Smooth muscle cell (in vitro differentiated cells): ENCODE measurements around the gene SRPK2. TPM values are rescaled to one million over a fixed set of nuclear protein-coding genes. Genes with fewer than 3 reads are reported as not detected.
"Not testable (repeated sequence)": the region's sequence is repeated elsewhere in the genome, so short reads cannot be mapped to it uniquely, and the experiment has no call there.

Experiments
- DNase-seq: peaks from one replicate; lab custom pipeline; 2025; ENCODE audit not compliant: unreplicated experiment; lab: John Stamatoyannopoulos, UW
- H2AFZ ChIP-seq: fragments of 200-600 bp; sonication (generic); 2 replicates; pipeline ENCODE4 v1.6.0; 2016; ENCODE audit warnings: antibody characterized with exemption, low read depth, mild to moderate bottlenecking
- H3F3A ChIP-seq: fragments of 200-600 bp; sonication (generic); 2 replicates; pipeline ENCODE4 v1.6.0; 2017; ENCODE audit warnings: antibody characterized with exemption, low read depth
- H3K27ac ChIP-seq: fragments of 200-600 bp; sonication (generic); 2 replicates; pipeline ENCODE4 v1.5.1; 2016; ENCODE audit warnings: low read depth, mild to moderate bottlenecking
- H3K27me3 ChIP-seq: fragments of 200-600 bp; sonication (generic); 2 replicates; pipeline ENCODE4 v1.6.1; 2016; ENCODE audit warnings: low read depth, mild to moderate bottlenecking
- H3K36me3 ChIP-seq: fragments of 200-600 bp; sonication (generic); 2 replicates; pipeline ENCODE4 v1.5.1; 2016; ENCODE audit warnings: low read depth
- H3K4me1 ChIP-seq: fragments of 200-600 bp; sonication (generic); 2 replicates; pipeline ENCODE4 v1.5.1; 2016; ENCODE audit warnings: low read depth
- H3K4me2 ChIP-seq: fragments of 200-600 bp; sonication (generic); 2 replicates; pipeline ENCODE4 v1.6.0; 2016; ENCODE audit warnings: mild to moderate bottlenecking
- H3K4me3 ChIP-seq: fragments of 200-600 bp; sonication (generic); 2 replicates; pipeline ENCODE4 v1.5.1; 2016; ENCODE audit warnings: mild to moderate bottlenecking
- H3K79me2 ChIP-seq: fragments of 200-600 bp; sonication (generic); 2 replicates; pipeline ENCODE4 v1.6.0; 2016; ENCODE audit warnings: low read depth, mild to moderate bottlenecking
- H3K9ac ChIP-seq: fragments of 200-600 bp; sonication (generic); 2 replicates; pipeline ENCODE4 v1.6.0; 2016; ENCODE audit warnings: low read depth
- H3K9me3 ChIP-seq: fragments of 200-600 bp; sonication (generic); replicated peaks from 2 replicates; pipeline ENCODE4 v1.5.1; 2016; ENCODE audit warnings: low read depth
- H4K20me1 ChIP-seq: fragments of 200-600 bp; sonication (generic); 2 replicates; pipeline ENCODE4 v1.6.0; 2016; ENCODE audit warnings: low read depth
- WGBS: methylation state at CpG from one replicate; pipeline ENCODE4 v1.1.7; 2016; ENCODE audit warnings: low lambda C conversion rate; 5-methylcytosine and 5-hydroxymethylcytosine counted together
- polyA plus RNA-seq: library from polyadenylated mRNA; unstranded; fragments of >200 nt; fragmentation: Nextera tagmentation; extraction: Ambion mirVana; gene quantifications from 2 replicates; pipeline ENCODE4 v1.2.1, GENCODE V29; 2016
- total RNA-seq: library from RNA; depleted of rRNA; stranded (reverse); fragments of >200 nt; gene quantifications from 2 replicates; pipeline ENCODE4 v1.2.3, GENCODE V29; 2014
- TF ChIP-seq, protein P1 (sequence below): fragments of 200-600 bp; sonication (generic); IDR thresholded peaks from 2 replicates; pipeline ENCODE4 v1.5.1; 2017; ENCODE audit warnings: borderline replicate concordance, mild to moderate bottlenecking, antibody characterized with exemption; ENCODE audit not compliant: insufficient read depth, poor library complexity, severe bottlenecking

The SRPK2 gene
- total and polyA plus RNA-seq, 2 experiments from 2014 or later: 21.9 to 28.0 TPM

- not testable (repeated sequence) for H2AFZ ChIP-seq, H3K4me3 ChIP-seq
- H4K20me1 ChIP-seq: peaks cover 69% of the 10 kb centered on the region
Observed at GRCh38 chr7:105258919-105259318, 129.8 kb downstream of the SRPK2 start.

GRCh38 chr7:105257338-105257737, 131.4 kb downstream of the SRPK2 start:
- Histone ChIP-seq H3K36me3 (no peaks in the 10 kb centered on the region), H3K4me1 (peaks cover 4% of the 10 kb centered on the region), H3K4me3 (no peak overlapping the region), H3K27ac (no peak overlapping the region), H4K20me1 (peaks cover 69% of the 10 kb centered on the region), H3K79me2 (peaks cover 32% of the 10 kb centered on the region), H3K4me2 (no peak overlapping the region), H2AFZ (no peak overlapping the region), H3K9ac (no peak overlapping the region), H3K9me3 (no peaks in the 10 kb centered on the region), H3F3A (no peaks in the 10 kb centered on the region), H3K27me3 (no peaks in the 10 kb centered on the region)
- TF ChIP-seq, protein P1, sequence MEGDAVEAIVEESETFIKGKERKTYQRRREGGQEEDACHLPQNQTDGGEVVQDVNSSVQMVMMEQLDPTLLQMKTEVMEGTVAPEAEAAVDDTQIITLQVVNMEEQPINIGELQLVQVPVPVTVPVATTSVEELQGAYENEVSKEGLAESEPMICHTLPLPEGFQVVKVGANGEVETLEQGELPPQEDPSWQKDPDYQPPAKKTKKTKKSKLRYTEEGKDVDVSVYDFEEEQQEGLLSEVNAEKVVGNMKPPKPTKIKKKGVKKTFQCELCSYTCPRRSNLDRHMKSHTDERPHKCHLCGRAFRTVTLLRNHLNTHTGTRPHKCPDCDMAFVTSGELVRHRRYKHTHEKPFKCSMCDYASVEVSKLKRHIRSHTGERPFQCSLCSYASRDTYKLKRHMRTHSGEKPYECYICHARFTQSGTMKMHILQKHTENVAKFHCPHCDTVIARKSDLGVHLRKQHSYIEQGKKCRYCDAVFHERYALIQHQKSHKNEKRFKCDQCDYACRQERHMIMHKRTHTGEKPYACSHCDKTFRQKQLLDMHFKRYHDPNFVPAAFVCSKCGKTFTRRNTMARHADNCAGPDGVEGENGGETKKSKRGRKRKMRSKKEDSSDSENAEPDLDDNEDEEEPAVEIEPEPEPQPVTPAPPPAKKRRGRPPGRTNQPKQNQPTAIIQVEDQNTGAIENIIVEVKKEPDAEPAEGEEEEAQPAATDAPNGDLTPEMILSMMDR: no peak
- 0% methylated on average over 1 of the region's 1 CpG for WGBS
- DNase-seq: no peak

More at GRCh38 chr7:105258919-105259318, 129.8 kb downstream of the SRPK2 start:
- not testable (repeated sequence) for H3K9ac ChIP-seq, H3F3A ChIP-seq, H3K27me3 ChIP-seq, H3K4me1 ChIP-seq, DNase-seq, H3K9me3 ChIP-seq, H3K4me2 ChIP-seq, H3K27ac ChIP-seq, H3K36me3 ChIP-seq
- H3K79me2 ChIP-seq: peaks cover 34% of the 10 kb centered on the region

DNA sequence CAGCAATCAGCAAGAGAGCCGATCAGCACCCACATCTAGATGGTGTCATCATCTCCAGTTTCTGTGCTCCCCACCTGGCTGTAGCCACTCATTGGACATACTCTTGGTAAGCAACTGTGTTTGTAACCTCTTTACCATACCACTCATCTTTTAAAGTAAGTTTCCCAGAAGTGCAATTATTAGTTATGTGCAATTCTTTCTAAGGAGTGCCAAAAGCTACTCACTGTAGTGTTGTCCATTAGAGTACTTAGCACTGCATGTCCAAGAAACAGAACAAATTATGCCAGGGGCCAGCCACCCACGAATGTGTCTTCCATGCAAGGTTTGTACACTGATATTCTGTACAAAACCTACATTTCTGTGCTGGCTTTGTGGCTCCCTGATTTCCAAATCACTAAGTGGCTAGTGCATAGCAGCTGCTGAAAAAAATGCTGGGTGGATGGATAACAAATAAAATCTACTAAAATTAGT, 131.9 kb downstream of the SRPK2 start:
- Histone ChIP-seq H3K4me3 (no peak overlapping the region), H3K27me3 (no peaks in the 10 kb centered on the region), H3K9ac (no peak overlapping the region), H3K79me2 (peaks cover 33% of the 10 kb centered on the region), H3K4me2 (no peak overlapping the region), H2AFZ (no peak overlapping the region), H3K4me1 (peaks cover 4% of the 10 kb centered on the region), H3F3A (no peaks in the 10 kb centered on the region), H4K20me1 (peaks cover 69% of the 10 kb centered on the region), H3K36me3 (no peaks in the 10 kb centered on the region), H3K9me3 (no peaks in the 10 kb centered on the region), H3K27ac (no peak overlapping the region)
- DNase-seq: no peak
- TF ChIP-seq, protein P1: no peak
- 83% methylated on average over 2 of the region's 2 CpGs for WGBS

DNA sequence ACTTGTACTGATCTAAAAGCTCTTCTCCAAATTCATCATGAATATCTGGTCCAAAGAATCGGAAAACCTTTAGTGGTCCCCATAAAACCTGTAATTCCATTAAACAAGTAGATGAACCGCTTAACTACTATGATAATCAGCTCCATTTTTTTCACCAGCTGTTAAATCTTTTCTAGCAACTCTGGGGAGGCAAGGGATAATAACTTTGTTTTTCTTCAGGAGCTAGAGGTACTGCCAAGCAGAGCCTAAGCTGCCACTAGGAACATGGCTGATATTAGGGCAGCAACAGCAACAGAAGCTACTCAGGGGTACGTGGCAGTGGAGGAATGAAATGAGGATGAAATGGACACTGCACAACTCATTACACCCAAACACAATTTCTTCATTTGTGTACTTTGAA, 138.0 kb downstream of the SRPK2 start:
- H3K4me2 ChIP-seq: no peak overlapping the region
- H3K4me3 ChIP-seq: no peak overlapping the region
- H2AFZ ChIP-seq: no peak overlapping the region
- no peaks in the 10 kb centered on the region for H3K27me3 ChIP-seq
- H3K36me3 ChIP-seq: no peaks in the 10 kb centered on the region
- H3K9me3 ChIP-seq: no peaks in the 10 kb centered on the region
- peaks cover 6% of the 10 kb centered on the region for H3K4me1 ChIP-seq
- peaks cover 51% of the 10 kb centered on the region for H3K79me2 ChIP-seq
- no peaks in the 10 kb centered on the region for H3F3A ChIP-seq
- no peak for DNase-seq
- 88% methylated on average over 3 of the region's 3 CpGs for WGBS
- H3K9ac ChIP-seq: no peak overlapping the region
- peaks cover 96% of the 10 kb centered on the region for H4K20me1 ChIP-seq
- no peak overlapping the region for H3K27ac ChIP-seq
- TF ChIP-seq, protein P1: no peak
